Measurements from ENCODE around the gene POLD4. TPM values are rescaled to one million over a fixed set of nuclear protein-coding genes. Genes with fewer than 3 reads are reported as not detected.

The POLD4 gene
- total and polyA plus RNA-seq, 7 donors, result 48.5 to 748 (median 78.9) TPM

DNA sequence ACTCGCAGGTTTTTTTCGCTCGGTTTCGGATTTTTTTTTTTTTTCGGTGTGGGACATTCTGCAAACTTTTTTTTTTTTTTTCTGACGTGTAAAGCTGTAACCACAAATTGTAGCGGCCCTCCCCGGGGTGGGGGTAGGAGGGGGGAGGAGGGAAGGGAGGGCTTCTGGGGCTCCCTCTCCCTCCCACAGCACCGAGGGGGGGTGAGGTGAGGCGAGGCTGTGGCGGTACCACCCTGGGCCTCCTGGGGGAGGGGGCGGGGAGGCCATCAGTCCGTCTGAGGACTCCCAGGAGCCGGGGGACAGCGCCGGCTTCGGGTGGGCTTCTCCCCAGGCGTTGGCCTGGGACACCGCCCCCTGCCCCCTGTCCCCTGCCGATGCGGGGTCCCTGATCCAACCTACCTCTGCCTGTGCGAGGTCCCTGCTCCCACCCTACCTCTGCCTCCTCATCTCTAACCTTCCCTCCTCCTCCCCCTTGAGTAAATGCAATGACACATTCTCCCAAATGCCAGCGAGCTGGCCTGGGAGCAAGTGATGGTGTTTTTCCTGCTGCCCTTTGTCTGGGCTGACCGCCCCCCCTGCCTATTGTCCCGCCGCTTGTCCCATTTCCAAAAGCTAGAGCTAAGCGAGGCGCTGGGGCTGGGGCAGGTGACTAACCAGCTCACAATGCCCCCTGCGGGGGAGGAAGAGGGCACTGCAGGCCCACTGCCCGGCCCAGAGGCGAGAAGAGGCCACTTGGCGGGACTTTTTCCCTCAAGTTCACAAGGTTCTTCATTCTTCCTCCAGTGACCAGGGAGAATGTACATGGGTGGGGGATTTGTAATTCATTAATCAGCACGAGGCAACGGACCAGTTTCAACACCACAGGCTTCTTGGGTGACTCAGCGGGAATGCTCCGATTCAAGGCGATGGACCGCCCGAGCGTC lies 20.6 kb upstream of the POLD4 start:
- peak; percentile 26 to 68 (median 62) for TF ChIP-seq POLR2AphosphoS5 (IDR thresholded peaks at IDR 0.05)
- TF ChIP-seq POLR2A (IDR thresholded peaks at IDR 0.05), result no peak
- peak in 1 of 4 donors; percentile 16 for TF ChIP-seq EP300 (IDR thresholded peaks at IDR 0.05)
- TF ChIP-seq, protein P1, sequence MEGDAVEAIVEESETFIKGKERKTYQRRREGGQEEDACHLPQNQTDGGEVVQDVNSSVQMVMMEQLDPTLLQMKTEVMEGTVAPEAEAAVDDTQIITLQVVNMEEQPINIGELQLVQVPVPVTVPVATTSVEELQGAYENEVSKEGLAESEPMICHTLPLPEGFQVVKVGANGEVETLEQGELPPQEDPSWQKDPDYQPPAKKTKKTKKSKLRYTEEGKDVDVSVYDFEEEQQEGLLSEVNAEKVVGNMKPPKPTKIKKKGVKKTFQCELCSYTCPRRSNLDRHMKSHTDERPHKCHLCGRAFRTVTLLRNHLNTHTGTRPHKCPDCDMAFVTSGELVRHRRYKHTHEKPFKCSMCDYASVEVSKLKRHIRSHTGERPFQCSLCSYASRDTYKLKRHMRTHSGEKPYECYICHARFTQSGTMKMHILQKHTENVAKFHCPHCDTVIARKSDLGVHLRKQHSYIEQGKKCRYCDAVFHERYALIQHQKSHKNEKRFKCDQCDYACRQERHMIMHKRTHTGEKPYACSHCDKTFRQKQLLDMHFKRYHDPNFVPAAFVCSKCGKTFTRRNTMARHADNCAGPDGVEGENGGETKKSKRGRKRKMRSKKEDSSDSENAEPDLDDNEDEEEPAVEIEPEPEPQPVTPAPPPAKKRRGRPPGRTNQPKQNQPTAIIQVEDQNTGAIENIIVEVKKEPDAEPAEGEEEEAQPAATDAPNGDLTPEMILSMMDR (IDR thresholded peaks at IDR 0.05), result peak in 3 of 4 experiments; percentile 51 to 70 (median 66)
- peak overlapping the region; percentile 55 to 78 (median 68) for H3K4me3 ChIP-seq
- WGBS, 2 donors, result 4 to 5% methylated on average over 40 of the region's 40 CpGs

DNA sequence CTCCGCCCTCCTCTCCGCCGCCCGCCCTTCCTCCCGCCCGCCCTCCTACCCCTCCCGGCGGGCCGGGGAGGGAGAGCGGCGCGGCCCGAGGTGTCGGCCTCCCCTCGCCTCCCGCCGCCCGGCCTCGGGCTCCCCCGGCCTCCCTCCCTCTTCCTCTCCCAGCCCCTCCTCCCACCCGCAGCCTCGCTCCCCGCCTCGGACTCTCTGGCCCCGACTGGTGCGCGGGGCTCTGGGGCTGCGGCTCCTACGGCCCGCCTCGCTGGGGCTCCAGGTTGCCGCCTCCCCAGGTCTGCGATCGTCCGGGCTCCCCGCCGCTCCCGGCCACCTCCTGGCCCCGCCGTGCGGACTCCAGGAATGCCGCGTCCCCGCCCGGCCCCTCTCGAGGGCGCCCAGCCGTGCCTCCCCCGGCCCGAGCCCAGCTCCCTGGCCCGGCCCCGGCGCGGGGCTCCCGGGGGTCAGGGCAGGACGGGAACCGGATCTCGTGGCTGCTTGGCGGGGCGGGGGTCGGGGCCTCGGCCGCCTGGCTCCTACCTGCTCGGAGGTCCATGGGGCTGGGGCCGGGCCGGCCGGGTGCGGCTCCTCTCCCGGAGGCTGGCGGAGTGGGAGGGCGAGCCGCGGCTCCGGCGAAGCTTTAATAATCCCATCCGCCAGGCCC lies 19.8 kb upstream of the POLD4 start, which contains the start of gene CLCF1:
Gene CLCF1, minus strand, starts transcription at position 606 of the 655 bp plus-strand sequence. Its CDS starts 59 bp downstream, at position 547.
- Histone ChIP-seq H3K4me3 (peak within 1 kb of the TSS; percentile 55 to 78 (median 68)), H3K36me3 (no peaks in the 10 kb centered on the region), H3K27ac (peak within 1 kb of the TSS; percentile 85 to 100 (median 92)), H3K27me3 (no peaks in the 10 kb centered on the region), H3K9me3 (no peaks in the 10 kb centered on the region), H3K4me1 (peaks cover 0 to 71% (median 60%) of the 10 kb centered on the region in 4 donors)
- TF ChIP-seq EP300 (IDR thresholded peaks at IDR 0.05), result no peak
- TF ChIP-seq, protein P1 (IDR thresholded peaks at IDR 0.05), result no peak
- TF ChIP-seq POLR2A (IDR thresholded peaks at IDR 0.05), result no peak
- peak in 1 of 4 donors; percentile 51 for TF ChIP-seq POLR2AphosphoS5 (IDR thresholded peaks at IDR 0.05)
- peak; percentile 89 for DNase-seq
- WGBS, 2 donors, result 0 to 1% methylated on average over 76 of the region's 76 CpGs
- intact Hi-C loops (cut with DNase I), result no loop called here

More for the DNA sequence above, 20.6 kb upstream of the POLD4 start:
- Histone ChIP-seq H3K36me3 (no peaks in the 10 kb centered on the region), H3K9me3 (no peaks in the 10 kb centered on the region), H3K27ac (peak overlapping the region; percentile 85 to 100 (median 92)), H3K27me3 (no peaks in the 10 kb centered on the region), H3K4me1 (peaks cover 0 to 66% (median 57%) of the 10 kb centered on the region in 4 donors)
- peak; percentile 92 for DNase-seq
- intact Hi-C loops (cut with DNase I), result loop anchor here (1.0 kb wide), 1 partner anchor 21 kb away; the partner anchor contains the start of gene POLD4

DNA sequence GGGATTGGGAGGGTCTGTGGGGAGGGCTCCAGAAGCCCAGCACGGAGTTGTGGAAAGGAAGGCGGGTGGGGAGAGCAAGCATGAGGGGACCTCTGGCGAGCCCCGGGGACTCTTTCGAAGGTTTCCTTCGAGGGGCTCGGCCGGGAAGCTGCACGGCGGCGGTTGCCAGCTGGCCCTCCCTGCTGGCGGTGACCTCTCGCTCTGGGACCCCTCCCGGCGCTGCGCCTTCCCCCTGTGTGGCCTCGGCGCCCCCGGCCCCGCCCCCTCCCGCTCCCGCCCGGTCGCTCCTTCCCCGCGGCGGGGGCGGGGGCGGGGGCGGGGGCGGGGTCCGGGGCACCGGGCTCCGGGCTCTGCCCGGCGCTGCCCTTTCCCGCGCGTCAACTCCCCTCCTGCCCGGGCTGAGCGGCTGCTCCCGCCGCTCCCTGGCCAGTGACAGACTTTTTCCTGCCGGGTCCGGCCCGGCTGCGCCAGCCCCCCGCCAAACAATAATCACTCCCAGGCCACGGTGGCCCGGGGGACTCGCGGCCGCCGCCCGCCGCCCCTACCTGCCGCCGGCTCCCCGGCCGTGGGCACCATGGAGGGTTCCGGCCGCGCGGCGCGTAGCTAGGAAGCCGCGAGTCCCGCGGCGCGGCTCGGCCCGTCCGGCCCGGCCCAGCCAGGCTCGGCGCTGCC lies 19.1 kb upstream of the POLD4 start:
- Histone ChIP-seq H3K27ac (peak overlapping the region; percentile 85 to 100 (median 92)), H3K4me1 (peaks cover 0 to 77% (median 67%) of the 10 kb centered on the region in 4 donors), H3K4me3 (peak overlapping the region; percentile 55 to 78 (median 68)), H3K9me3 (no peaks in the 10 kb centered on the region), H3K27me3 (no peaks in the 10 kb centered on the region), H3K36me3 (no peaks in the 10 kb centered on the region)
- WGBS, 2 donors, result 1% methylated on average over 78 of the region's 78 CpGs
- TF ChIP-seq, protein P1 (IDR thresholded peaks at IDR 0.05), result no peak
- TF ChIP-seq POLR2AphosphoS5 (IDR thresholded peaks at IDR 0.05), result no peak
- TF ChIP-seq POLR2A (IDR thresholded peaks at IDR 0.05), result no peak
- no peak for TF ChIP-seq EP300 (IDR thresholded peaks at IDR 0.05)
- intact Hi-C loops (cut with DNase I), result no loop called here
- DNase-seq, result no peak

DNA sequence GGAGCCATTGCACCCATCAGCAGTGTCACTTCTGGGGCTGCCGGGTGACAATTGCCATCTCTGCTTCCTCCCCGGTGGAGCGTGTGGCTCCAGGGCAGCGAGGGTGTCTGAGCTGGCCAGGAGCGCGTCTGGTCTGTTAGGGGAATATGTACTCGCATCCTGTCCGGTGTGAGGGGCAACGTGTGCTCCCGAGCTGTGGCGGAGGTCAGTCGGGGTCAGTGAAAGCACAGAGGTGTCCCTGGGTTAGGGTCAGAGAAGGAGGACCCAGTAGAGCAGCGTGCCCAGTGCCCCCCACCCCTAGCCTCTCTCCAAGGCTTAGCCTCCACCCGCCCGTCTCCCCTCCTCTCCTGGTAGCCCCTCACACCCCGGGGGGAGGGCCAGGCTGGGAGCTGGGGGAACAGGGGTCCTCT lies 18.6 kb upstream of the POLD4 start:
- H3K27ac ChIP-seq, result peak overlapping the region; percentile 85 to 100 (median 92)
- no peaks in the 10 kb centered on the region for H3K36me3 ChIP-seq
- 11 to 27% methylated on average over 16 of the region's 16 CpGs for WGBS, 2 donors
- peak overlapping the region; percentile 55 to 78 (median 68) for H3K4me3 ChIP-seq
- peaks cover 0 to 83% (median 72%) of the 10 kb centered on the region in 4 donors for H3K4me1 ChIP-seq
- intact Hi-C loops (cut with DNase I), result no loop called here
- DNase-seq, result peak; percentile 73
- no peaks in the 10 kb centered on the region for H3K9me3 ChIP-seq
- TF ChIP-seq POLR2AphosphoS5 (IDR thresholded peaks at IDR 0.05), result no peak
- TF ChIP-seq POLR2A (IDR thresholded peaks at IDR 0.05), result no peak
- TF ChIP-seq, protein P1 (IDR thresholded peaks at IDR 0.05), result no peak
- no peaks in the 10 kb centered on the region for H3K27me3 ChIP-seq
